Left lung (tissue), 10 donors: Measurements from ENCODE around the gene TMEM40. TPM values are rescaled to one million over a fixed set of nuclear protein-coding genes. Genes with fewer than 3 reads are reported as not detected.

Experiments
- ATAC-seq: fragments of 200-7000 bp; cut with Tn5 transposase; one replicate; pipeline ENCODE4 v1.9.1; 2020; ENCODE audit warnings: moderate library complexity
- DNase-seq, 4 donors: peaks; one replicate each; pipeline ENCODE4 v3.0.0-alpha.2; 2013 to 2020
- H3K27ac ChIP-seq, 2 donors: fragments of 200-600 bp; sonication (generic) in 1 of 2; one replicate each; pipeline versions ENCODE4 v1.5.0 to v1.8.0; 2020 to 2021
- H3K27me3 ChIP-seq, 2 donors: fragments of 200-600 bp; sonication (generic) in 1 of 2; one replicate each; pipeline versions ENCODE4 v1.5.0 to v1.8.0; 2020 to 2021
- H3K36me3 ChIP-seq, 2 donors: fragments of 200-600 bp; sonication (generic) in 1 of 2; one replicate each; pipeline versions ENCODE4 v1.5.0 to v1.8.0; 2020 to 2021
- H3K4me1 ChIP-seq, 2 donors: fragments of 200-600 bp; one replicate each; pipeline ENCODE4 v1.8.0; 2021
- H3K4me3 ChIP-seq, 2 donors: fragments of 200-600 bp; sonication (generic) in 1 of 2; one replicate each; pipeline versions ENCODE4 v1.5.0 to v1.8.0; 2020 to 2021; ENCODE audit warnings: mild to moderate bottlenecking in 1 of 2
- H3K9me3 ChIP-seq, 2 donors: fragments of 200-600 bp; sonication (generic) in 1 of 2; one replicate each; pipeline versions ENCODE4 v1.5.0 to v1.8.0; 2020 to 2021
- intact Hi-C, 2 donors: fragments of 100-400 bp; cut with DNase I; formaldehyde crosslinking; loops; one replicate each; pipeline versions ENCODE4 v1.11.2 to v1.14.2; 2022
- polyA plus RNA-seq, 6 donors: library from polyadenylated mRNA; unstranded; fragments of 120-200 nt; gene quantifications; one replicate each; pipeline ENCODE4 v1.2.1, GENCODE V29; 2013; ENCODE audit not compliant: insufficient read length in 6 of 6
- total RNA-seq, 2 donors: library from RNA; stranded (reverse); fragmentation: NEBNext Ultra II Directional; extraction: Animal tissue kit (Norgen Biotek cat#: 25700); gene quantifications; one replicate each; pipeline ENCODE4 v1.2.1, GENCODE V29; 2021
- TF ChIP-seq, protein P1 (sequence below), 2 donors: fragments of 200-600 bp; sonication (generic) in 1 of 2; IDR thresholded peaks; one replicate each; pipeline versions ENCODE4 v1.5.0 to v1.8.0; 2021; ENCODE audit warnings: antibody characterized with exemption in 2 of 2
- donor health status: DM: no; HTN: yes; CAD: no.
- donor health status: DM: no; HTN: no; CAD: no.

TMEM40 gene
- total and polyA plus RNA-seq, 8 donors: 1.1 to 2.4 (median 1.5) TPM; not detected in 1

DNA sequence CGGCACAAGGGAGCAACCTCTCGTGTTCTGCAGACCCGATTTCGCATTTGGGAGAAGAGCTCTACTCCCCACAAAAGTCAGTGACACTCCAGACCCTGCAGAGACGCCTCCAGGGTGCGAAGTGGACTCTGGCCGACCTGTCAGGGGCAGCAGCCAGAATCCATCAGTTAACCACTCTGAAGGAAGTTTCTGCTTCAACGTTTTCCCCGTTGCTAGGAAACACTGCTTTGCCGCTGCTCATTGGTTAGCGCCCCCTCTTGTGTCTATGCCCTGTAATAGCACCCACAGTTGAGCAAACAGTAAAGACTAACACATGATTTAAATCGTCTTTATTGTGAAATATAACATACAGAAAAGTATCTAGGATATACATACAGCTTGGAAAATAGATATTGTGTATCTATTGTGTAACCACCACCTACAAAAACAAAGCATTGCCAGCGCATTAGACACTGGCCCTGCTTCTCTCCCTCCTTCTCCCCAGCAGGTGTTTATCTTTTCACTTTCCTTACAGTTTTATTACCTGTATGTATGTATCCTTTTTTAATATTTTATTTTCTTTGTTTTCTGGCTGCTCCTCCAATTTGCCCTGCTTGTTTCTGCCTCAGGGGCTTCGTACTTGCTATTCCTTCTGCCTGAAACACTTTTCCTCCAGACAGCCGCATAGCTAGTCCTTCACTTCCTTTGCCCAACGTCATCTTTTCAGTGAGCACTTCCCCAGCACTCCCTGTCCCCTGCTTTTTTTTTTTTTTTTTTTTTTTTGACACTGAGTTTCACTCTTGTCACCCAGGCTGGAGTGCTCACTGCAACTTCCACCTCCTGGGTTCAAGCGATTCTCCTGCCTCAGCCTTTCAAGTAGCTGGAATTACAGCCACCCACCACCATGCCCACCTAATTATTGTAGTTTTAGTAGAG is 38.8 kb downstream of the TMEM40 start:
- Histone ChIP-seq H3K4me3 (no peak overlapping the region), H3K36me3 (no peaks in the 10 kb centered on the region), H3K27ac (no peak overlapping the region), H3K9me3 (no peaks in the 10 kb centered on the region), H3K4me1 (peaks cover 4 to 13% of the 10 kb centered on the region in 2 donors), H3K27me3 (no peaks in the 10 kb centered on the region)
- TF ChIP-seq, protein P1, sequence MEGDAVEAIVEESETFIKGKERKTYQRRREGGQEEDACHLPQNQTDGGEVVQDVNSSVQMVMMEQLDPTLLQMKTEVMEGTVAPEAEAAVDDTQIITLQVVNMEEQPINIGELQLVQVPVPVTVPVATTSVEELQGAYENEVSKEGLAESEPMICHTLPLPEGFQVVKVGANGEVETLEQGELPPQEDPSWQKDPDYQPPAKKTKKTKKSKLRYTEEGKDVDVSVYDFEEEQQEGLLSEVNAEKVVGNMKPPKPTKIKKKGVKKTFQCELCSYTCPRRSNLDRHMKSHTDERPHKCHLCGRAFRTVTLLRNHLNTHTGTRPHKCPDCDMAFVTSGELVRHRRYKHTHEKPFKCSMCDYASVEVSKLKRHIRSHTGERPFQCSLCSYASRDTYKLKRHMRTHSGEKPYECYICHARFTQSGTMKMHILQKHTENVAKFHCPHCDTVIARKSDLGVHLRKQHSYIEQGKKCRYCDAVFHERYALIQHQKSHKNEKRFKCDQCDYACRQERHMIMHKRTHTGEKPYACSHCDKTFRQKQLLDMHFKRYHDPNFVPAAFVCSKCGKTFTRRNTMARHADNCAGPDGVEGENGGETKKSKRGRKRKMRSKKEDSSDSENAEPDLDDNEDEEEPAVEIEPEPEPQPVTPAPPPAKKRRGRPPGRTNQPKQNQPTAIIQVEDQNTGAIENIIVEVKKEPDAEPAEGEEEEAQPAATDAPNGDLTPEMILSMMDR (IDR thresholded peaks at IDR 0.05): peak; percentile 87 to 91
- intact Hi-C loops: no loop called here
- ATAC-seq (peak; percentile 100), DNase-seq (peak; percentile 79 to 97 (median 88))

DNA sequence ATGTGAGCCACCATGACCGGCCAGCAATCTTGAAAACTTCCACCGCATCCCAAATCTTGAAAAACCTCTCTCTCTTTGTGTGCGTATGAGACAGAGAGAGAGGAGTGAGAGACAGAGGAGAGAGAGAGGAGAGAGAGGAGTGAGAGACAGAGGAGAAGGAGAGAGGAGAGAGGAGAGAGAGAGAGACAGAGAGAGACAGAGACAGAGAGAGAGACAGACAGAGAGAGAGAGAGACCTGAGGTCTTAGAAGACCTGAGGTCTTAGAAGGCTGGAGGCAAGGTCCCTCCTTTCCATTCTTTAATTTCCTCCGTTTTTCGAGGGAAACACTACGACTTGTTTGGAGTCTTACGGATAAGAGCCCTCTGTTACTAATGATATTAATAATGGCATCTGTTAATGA is 39.5 kb downstream of the TMEM40 start:
- ATAC-seq (no peak), DNase-seq (no peak)
- H3K9me3 ChIP-seq: no peaks in the 10 kb centered on the region
- no peak overlapping the region for H3K4me3 ChIP-seq
- peaks cover 4 to 13% of the 10 kb centered on the region in 2 donors for H3K4me1 ChIP-seq
- TF ChIP-seq, protein P1 (IDR thresholded peaks at IDR 0.05): no peak
- intact Hi-C loops: no loop called here
- no peaks in the 10 kb centered on the region for H3K36me3 ChIP-seq
- H3K27me3 ChIP-seq: no peaks in the 10 kb centered on the region
- H3K27ac ChIP-seq: no peak overlapping the region

DNA sequence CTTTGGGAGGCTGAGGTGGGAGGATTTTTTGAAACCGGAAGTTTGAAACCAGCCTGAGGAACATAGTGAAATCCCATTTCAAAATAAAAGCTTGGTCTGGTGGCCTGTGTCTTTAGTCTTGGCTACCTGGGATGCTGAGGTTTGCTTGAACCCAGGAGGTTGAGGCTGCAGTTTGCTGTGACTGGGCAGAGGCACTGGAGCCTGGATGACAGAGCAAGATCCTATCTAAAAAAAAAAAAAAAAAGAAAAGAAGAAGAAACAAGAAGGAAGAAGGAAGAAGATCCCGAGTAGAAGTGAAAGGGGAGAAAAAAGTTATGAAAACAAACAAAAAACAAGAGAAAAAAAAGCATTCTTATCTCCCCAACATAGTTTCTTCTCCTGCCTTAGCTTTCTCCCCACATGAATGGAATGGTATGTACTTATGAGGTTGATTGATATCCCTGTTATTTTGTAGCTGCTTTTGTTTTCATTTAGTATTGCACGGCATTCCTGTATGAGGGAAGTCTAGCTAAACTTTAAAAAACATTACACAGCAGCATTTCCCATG is 42.4 kb downstream of the TMEM40 start:
- ATAC-seq: no peak
- TF ChIP-seq, protein P1 (IDR thresholded peaks at IDR 0.05): no peak
- peaks cover 4 to 13% of the 10 kb centered on the region in 2 donors for H3K4me1 ChIP-seq
- no peak overlapping the region for H3K4me3 ChIP-seq
- H3K27me3 ChIP-seq: no peaks in the 10 kb centered on the region
- H3K27ac ChIP-seq: no peak overlapping the region
- no peak for DNase-seq
- intact Hi-C loops: no loop called here
- H3K9me3 ChIP-seq: no peaks in the 10 kb centered on the region
- no peaks in the 10 kb centered on the region for H3K36me3 ChIP-seq

DNA sequence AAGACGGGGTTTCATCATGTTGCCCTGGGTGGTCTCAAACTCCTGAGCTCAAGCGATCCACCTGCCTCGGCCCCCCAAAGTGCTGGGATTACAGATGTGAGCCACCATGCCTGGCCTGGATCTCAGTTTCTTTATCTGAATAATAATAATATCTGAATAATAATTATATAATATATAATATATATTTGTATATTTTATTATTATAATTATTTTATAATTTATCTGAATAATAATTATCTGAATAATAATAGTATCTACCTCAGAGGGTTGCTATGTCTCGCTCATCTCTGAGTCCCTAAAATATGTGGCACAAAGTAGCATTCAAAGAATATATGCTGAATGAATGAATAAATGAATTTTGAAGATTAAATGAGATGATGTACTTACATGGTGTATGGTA is 44.8 kb downstream of the TMEM40 start:
- DNase-seq (no peak), ATAC-seq (no peak)
- Histone ChIP-seq H3K4me1 (peaks cover 0 to 4% of the 10 kb centered on the region in 2 donors), H3K27ac (no peak overlapping the region), H3K9me3 (no peaks in the 10 kb centered on the region), H3K4me3 (no peak overlapping the region), H3K27me3 (no peaks in the 10 kb centered on the region), H3K36me3 (no peaks in the 10 kb centered on the region)
- TF ChIP-seq, protein P1 (IDR thresholded peaks at IDR 0.05): no peak
- intact Hi-C loops: no loop called here

DNA sequence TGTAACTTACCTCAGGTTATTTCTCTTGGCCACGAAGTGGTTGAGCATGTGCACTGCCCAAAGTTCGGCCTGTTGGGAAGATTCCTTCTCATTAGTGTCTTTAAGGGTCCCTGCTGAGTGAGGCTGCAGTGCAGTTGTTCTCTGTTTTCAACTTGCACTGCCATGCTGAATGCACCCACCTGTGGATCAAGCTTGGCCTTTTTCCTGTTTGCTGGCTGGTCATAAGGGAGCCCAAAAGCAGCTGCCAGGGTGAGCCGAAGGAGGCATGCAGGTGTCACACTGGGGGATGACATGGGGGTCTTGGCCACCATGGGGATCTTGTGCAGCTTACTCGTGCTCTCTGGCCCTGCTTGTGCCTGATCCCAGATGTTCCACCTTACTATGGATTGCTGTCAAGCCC is 49.0 kb downstream of the TMEM40 start:
- H3K27me3 ChIP-seq: no peaks in the 10 kb centered on the region
- ATAC-seq (no peak), DNase-seq (no peak)
- intact Hi-C loops: no loop called here
- TF ChIP-seq, protein P1 (IDR thresholded peaks at IDR 0.05): no peak
- no peaks in the 10 kb centered on the region for H3K36me3 ChIP-seq
- H3K4me1 ChIP-seq: no peaks in the 10 kb centered on the region
- no peaks in the 10 kb centered on the region for H3K9me3 ChIP-seq
- H3K27ac ChIP-seq: no peak overlapping the region
- no peak overlapping the region for H3K4me3 ChIP-seq
